ENCODE results near the gene IL10RB.

DNA sequence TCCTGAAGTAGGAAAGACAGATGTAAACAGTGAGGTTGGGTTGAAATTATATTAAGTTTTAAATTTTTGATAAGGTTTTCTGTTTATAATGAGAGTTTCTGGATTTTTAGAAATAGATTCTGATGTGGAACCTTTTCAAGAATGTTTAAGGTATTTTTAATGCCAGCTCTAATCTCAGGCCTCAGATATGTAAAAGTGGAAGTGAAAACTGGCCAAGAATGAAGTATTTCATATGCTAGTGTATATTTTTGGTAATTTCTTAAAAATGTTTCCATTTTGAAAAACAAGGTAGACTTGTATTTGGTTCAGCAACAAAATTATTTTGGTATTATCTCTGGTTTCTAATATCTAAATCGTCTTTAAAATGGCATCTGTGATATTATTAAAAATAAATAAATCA, 73.0 kb downstream of the IL10RB start:
- TF ChIP-seq POLR2A (IDR thresholded peaks at IDR 0.05), result no peak
- TF ChIP-seq, protein P1, sequence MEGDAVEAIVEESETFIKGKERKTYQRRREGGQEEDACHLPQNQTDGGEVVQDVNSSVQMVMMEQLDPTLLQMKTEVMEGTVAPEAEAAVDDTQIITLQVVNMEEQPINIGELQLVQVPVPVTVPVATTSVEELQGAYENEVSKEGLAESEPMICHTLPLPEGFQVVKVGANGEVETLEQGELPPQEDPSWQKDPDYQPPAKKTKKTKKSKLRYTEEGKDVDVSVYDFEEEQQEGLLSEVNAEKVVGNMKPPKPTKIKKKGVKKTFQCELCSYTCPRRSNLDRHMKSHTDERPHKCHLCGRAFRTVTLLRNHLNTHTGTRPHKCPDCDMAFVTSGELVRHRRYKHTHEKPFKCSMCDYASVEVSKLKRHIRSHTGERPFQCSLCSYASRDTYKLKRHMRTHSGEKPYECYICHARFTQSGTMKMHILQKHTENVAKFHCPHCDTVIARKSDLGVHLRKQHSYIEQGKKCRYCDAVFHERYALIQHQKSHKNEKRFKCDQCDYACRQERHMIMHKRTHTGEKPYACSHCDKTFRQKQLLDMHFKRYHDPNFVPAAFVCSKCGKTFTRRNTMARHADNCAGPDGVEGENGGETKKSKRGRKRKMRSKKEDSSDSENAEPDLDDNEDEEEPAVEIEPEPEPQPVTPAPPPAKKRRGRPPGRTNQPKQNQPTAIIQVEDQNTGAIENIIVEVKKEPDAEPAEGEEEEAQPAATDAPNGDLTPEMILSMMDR (IDR thresholded peaks at IDR 0.05), result no peak

Measured in right lobe of liver (tissue), 4 donors.